Measurements from ENCODE around the gene NTHL1. TPM values are rescaled to one million over a fixed set of nuclear protein-coding genes. Genes with fewer than 3 reads are reported as not detected.

Gene NTHL1
- total and polyA plus RNA-seq, 2 of the 4 experiments (the other 2 are of a cell fraction) = 22.8 to 28.0 TPM

DNA sequence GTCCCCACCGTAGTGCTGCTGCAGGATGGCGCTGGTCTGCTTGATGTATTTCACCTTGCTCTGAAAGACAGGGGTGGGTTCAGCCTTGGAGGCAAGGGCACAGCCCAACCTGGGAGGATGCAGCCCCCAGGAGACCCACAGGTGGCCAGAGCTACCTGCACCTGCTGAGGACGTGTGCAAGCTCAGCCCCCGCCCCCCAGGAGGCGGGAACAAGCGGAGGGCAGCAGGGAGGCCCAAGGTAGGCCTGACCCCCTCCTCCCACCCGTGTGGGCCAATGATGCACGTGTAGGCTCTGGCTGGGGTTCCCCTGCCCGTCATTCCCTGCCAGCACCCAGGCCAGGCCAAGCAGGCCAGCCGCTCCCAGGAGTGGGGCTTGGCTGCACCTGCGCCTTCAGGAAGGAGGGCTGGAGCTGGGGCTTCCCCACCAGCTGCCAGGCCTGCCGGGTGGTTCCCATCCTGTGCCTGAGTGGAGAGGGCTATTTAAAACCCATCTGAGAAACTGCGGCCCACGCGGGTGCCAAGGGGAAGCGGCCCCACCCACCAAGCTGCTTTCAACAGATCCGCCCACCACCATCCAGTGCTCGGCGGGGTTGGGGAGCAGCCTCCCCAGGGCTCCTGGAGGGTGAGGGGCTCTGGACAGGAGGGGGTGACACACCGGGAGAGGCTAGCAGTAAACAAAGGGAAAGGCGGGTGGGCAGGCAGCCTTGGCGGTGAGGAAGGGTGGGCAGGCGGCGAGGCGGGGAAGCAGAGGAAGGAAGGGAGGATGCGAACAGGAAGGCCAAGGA is 3.8 kb downstream of the NTHL1 start:
- no peak overlapping the region for H3K56ac ChIP-seq (ENCODE audit: extremely low read depth, insufficient read depth, low read length)
- dilution Hi-C loops (cut with HindIII; ENCODE audit: low sequenced_read_pairs, unreplicated experiment) = no loop called here
- H2BK15ac ChIP-seq (ENCODE audit: low read depth, low read length) = no peak overlapping the region
- no peaks in the 10 kb centered on the region for H3K27me3 ChIP-seq (ENCODE audit: control insufficient read depth, insufficient read depth, low read length)
- DNase-seq = no peak
- no peak overlapping the region for H3K27ac ChIP-seq (ENCODE audit: insufficient read depth, low read length)
- no peaks in the 10 kb centered on the region for H3K9me3 ChIP-seq (ENCODE audit: control insufficient read depth, insufficient read depth, low read length)
- H3K4me3 ChIP-seq (ENCODE audit: insufficient read depth, low read depth, low read length) = no peak overlapping the region
- peaks cover 16% of the 10 kb centered on the region for H3K9me1 ChIP-seq (ENCODE audit: insufficient read depth, low read length)
- no TSS peak for BruUV-seq (replicated peaks)
- no peak overlapping the region for H3K9ac ChIP-seq (ENCODE audit: low read depth, low read length)
- WGBS, 2 experiments (ENCODE audit: extremely low coverage in 2 of 2, insufficient read length in 1 of 2) = 86% methylated on average over 15 of the region's 26 CpGs; no CpG with 5 or more reads in 1 of the 2 experiments
- ATAC-seq (ENCODE audit: low read depth) = no peak
- H4K8ac ChIP-seq (ENCODE audit: low read depth in 2 of 2, low read length in 2 of 2) = no peak overlapping the region
- ChIA-PET CTCF (no interaction called here), POLR2A (ENCODE audit: unreplicated experiment) (interaction anchor here (1.5 kb wide), 1 partner anchor 10 kb away, joined by 6 read pairs; no protein-coding TSS in a partner anchor)
- H3K23ac ChIP-seq (ENCODE audit: low read depth, low read length) = no peak overlapping the region
- no peak overlapping the region for H2BK120ac ChIP-seq (ENCODE audit: low read depth, low read length)
- H2BK5ac ChIP-seq (ENCODE audit: low read depth, low read length, poor library complexity, severe bottlenecking) = no peak overlapping the region
- H3K4me2 ChIP-seq (ENCODE audit: low read depth, low read length) = no peak overlapping the region
- no peak overlapping the region for H3K14ac ChIP-seq (replicated peaks; ENCODE audit: low read depth, low read length)
- H2AK9ac ChIP-seq (replicated peaks; ENCODE audit: low read depth, low read length, poor library complexity) = peak overlapping the region; percentile 36
- no peak overlapping the region for H4K5ac ChIP-seq (ENCODE audit: low read depth, low read length)
- no peak overlapping the region for H2AFZ ChIP-seq (replicated peaks; ENCODE audit: low read length, poor library complexity)
- H3K79me1 ChIP-seq (ENCODE audit: low read depth in 1 of 2, low read length in 2 of 2) = peaks cover 21 to 45% of the 10 kb centered on the region in 2 experiments
- in situ Hi-C loops (cut with MboI; ENCODE audit: low sequenced_read_pairs) = no loop called here
- H3K18ac ChIP-seq (ENCODE audit: low read depth, low read length) = no peak overlapping the region
- H3K36me3 ChIP-seq (ENCODE audit: control insufficient read depth, insufficient read depth, low read length) = peaks cover 8% of the 10 kb centered on the region; the same call in 1 of the 2 replicates
- H3K4me1 ChIP-seq (ENCODE audit: control insufficient read depth, insufficient read depth, low read length) = peaks cover 34% of the 10 kb centered on the region
- TF ChIP-seq SMC3 (IDR thresholded peaks at IDR 0.05; ENCODE audit: low read depth, low read length) (no peak), RFX5 (IDR thresholded peaks at IDR 0.05; ENCODE audit: low read depth, low read length) (no peak), POLR2A (IDR thresholded peaks at IDR 0.05; ENCODE audit: low read depth, low read length) (no peak), USF2 (IDR thresholded peaks at IDR 0.05; ENCODE audit: low read depth, low read length) (no peak), CEBPB (IDR thresholded peaks at IDR 0.05; ENCODE audit: low read depth, low read length) (no peak), MAFK (IDR thresholded peaks at IDR 0.05; ENCODE audit: low read depth, low read length) (no peak), MAZ (IDR thresholded peaks at IDR 0.05; ENCODE audit: borderline replicate concordance, low read depth, low read length) (no peak), BHLHE40 (IDR thresholded peaks at IDR 0.05; ENCODE audit: low read depth, low read length) (no peak), RAD21 (IDR thresholded peaks at IDR 0.05; ENCODE audit: low read length) (no peak), RCOR1 (IDR thresholded peaks at IDR 0.05; ENCODE audit: insufficient replicate concordance, low read length) (no peak), FOS (IDR thresholded peaks at IDR 0.05; ENCODE audit: low read depth, low read length) (no peak), NFE2L2 (IDR thresholded peaks at IDR 0.05; ENCODE audit: low read depth, low read length) (no peak), CHD1 (IDR thresholded peaks at IDR 0.05; ENCODE audit: low read depth, low read length) (no peak)
- TF ChIP-seq, protein P1, sequence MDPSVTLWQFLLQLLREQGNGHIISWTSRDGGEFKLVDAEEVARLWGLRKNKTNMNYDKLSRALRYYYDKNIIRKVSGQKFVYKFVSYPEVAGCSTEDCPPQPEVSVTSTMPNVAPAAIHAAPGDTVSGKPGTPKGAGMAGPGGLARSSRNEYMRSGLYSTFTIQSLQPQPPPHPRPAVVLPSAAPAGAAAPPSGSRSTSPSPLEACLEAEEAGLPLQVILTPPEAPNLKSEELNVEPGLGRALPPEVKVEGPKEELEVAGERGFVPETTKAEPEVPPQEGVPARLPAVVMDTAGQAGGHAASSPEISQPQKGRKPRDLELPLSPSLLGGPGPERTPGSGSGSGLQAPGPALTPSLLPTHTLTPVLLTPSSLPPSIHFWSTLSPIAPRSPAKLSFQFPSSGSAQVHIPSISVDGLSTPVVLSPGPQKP (IDR thresholded peaks at IDR 0.05; ENCODE audit: borderline replicate concordance, low read depth, low read length) = no peak
- TF ChIP-seq, protein P2, sequence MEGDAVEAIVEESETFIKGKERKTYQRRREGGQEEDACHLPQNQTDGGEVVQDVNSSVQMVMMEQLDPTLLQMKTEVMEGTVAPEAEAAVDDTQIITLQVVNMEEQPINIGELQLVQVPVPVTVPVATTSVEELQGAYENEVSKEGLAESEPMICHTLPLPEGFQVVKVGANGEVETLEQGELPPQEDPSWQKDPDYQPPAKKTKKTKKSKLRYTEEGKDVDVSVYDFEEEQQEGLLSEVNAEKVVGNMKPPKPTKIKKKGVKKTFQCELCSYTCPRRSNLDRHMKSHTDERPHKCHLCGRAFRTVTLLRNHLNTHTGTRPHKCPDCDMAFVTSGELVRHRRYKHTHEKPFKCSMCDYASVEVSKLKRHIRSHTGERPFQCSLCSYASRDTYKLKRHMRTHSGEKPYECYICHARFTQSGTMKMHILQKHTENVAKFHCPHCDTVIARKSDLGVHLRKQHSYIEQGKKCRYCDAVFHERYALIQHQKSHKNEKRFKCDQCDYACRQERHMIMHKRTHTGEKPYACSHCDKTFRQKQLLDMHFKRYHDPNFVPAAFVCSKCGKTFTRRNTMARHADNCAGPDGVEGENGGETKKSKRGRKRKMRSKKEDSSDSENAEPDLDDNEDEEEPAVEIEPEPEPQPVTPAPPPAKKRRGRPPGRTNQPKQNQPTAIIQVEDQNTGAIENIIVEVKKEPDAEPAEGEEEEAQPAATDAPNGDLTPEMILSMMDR (conservative IDR thresholded peaks at IDR 0.05; ENCODE audit: low read depth, low read length) = no peak
- no peak overlapping the region for H2AK5ac ChIP-seq (ENCODE audit: low read depth, low read length)
- no peak overlapping the region for H3K4ac ChIP-seq (ENCODE audit: low read depth, low read length)
- H4K20me1 ChIP-seq (ENCODE audit: insufficient read depth, low read length) = no peaks in the 10 kb centered on the region; the same call in none of the 2 replicates
- intact Hi-C loops (cut with micrococcal nuclease) = no loop called here
- no peak overlapping the region for H2BK20ac ChIP-seq (ENCODE audit: low read depth, low read length)
- no peak overlapping the region for H4K91ac ChIP-seq (ENCODE audit: insufficient read depth, low read depth, low read length)
